ENCODE measurements around the gene CNGA1. TPM values are rescaled to one million over a fixed set of nuclear protein-coding genes. Genes with fewer than 3 reads are reported as not detected.

Gene CNGA1
- total and polyA plus RNA-seq, 4 donors: 3.9 to 41.3 (median 17.1) TPM

DNA sequence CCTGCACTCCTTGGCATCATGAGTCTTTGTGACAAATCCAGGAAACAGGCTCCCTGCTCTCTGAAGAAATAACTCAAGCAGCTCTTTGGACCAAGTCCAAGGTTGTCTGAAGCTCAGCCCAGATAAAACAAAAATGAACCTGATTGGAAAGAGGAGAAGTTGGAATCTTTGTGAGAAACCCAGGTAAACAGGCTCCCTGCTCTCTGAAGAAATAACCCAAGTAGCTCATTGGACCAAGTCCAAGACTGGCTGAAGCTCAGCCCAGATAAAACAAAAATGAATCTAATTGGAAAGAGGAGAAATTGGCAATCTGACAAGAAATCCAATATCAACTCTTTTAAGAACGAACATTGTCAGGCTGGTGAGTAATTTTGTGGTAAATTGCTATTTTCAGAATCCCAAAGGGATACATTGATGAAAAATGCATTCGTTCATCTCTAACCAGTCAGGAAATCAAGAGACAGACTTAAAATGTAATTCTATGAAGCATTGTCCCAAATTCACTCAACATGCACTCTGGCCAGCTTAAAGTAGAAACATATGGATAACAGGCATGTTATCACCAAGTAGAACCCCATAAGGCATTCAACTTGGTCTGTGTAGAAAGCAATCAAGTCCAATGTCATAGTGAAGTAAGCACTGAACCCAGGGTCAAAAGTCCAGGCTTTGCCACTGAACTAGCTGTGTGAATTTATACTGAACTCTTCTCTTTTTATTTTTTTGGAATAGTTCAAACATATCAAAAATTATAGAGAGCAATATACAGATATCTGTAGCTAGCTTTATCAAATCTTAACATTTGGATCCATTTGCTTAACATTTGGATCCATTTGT lies 85.3 kb downstream of the CNGA1 start:
- Histone ChIP-seq H3K27ac (ENCODE audit: low read depth in 1 of 2, low read length in 2 of 2) (no peak overlapping the region), H3K9me3 (ENCODE audit: control insufficient read depth in 4 of 4, low read length in 3 of 4) (no peaks in the 10 kb centered on the region), H3K4me1 (ENCODE audit: control insufficient read depth in 4 of 4, insufficient read depth in 4 of 4, low read length in 3 of 4) (peaks cover 0 to 13% (median 8%) of the 10 kb centered on the region in 4 donors), H3K27me3 (ENCODE audit: control insufficient read depth in 4 of 4, insufficient read depth in 4 of 4, low read length in 3 of 4) (no peaks in the 10 kb centered on the region), H3K4me3 (ENCODE audit: low read depth in 1 of 3, low read length in 3 of 3) (no peak overlapping the region), H3K36me3 (ENCODE audit: control insufficient read depth in 4 of 4, insufficient read depth in 3 of 4, low read depth in 1 of 4, low read length in 3 of 4) (no peaks in the 10 kb centered on the region), H3K9ac (ENCODE audit: low read depth in 1 of 2, low read length in 2 of 2) (no peak overlapping the region)
- 53% methylated on average over 2 of the region's 2 CpGs for WGBS
- no peak for DNase-seq (ENCODE audit: low spot score)
- no peak for TF ChIP-seq FOXA1 (IDR thresholded peaks at IDR 0.05)
- TF ChIP-seq GABPA (IDR thresholded peaks at IDR 0.05 in 1 of 2, conservative IDR thresholded peaks at IDR 0.05 in 1 of 2): no peak
- no peak for TF ChIP-seq RAD21 (IDR thresholded peaks at IDR 0.05)
- TF ChIP-seq, protein P1, sequence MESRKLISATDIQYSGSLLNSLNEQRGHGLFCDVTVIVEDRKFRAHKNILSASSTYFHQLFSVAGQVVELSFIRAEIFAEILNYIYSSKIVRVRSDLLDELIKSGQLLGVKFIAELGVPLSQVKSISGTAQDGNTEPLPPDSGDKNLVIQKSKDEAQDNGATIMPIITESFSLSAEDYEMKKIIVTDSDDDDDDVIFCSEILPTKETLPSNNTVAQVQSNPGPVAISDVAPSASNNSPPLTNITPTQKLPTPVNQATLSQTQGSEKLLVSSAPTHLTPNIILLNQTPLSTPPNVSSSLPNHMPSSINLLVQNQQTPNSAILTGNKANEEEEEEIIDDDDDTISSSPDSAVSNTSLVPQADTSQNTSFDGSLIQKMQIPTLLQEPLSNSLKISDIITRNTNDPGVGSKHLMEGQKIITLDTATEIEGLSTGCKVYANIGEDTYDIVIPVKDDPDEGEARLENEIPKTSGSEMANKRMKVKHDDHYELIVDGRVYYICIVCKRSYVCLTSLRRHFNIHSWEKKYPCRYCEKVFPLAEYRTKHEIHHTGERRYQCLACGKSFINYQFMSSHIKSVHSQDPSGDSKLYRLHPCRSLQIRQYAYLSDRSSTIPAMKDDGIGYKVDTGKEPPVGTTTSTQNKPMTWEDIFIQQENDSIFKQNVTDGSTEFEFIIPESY (IDR thresholded peaks at IDR 0.05): no peak
- peak; percentile 64 for TF ChIP-seq SP1 (IDR thresholded peaks at IDR 0.05)
- peak; percentile 99 for TF ChIP-seq HNF4A (conservative IDR thresholded peaks at IDR 0.05)
- no peak for TF ChIP-seq EGR1 (IDR thresholded peaks at IDR 0.05; ENCODE audit: low read depth in 2 of 2)
- peak in 1 of 2 donors; percentile 41 for TF ChIP-seq JUND (IDR thresholded peaks at IDR 0.05)
- TF ChIP-seq RXRA (IDR thresholded peaks at IDR 0.05): peak; percentile 40 to 68
- TF ChIP-seq ATF3 (IDR thresholded peaks at IDR 0.05): no peak
- TF ChIP-seq, protein P2, sequence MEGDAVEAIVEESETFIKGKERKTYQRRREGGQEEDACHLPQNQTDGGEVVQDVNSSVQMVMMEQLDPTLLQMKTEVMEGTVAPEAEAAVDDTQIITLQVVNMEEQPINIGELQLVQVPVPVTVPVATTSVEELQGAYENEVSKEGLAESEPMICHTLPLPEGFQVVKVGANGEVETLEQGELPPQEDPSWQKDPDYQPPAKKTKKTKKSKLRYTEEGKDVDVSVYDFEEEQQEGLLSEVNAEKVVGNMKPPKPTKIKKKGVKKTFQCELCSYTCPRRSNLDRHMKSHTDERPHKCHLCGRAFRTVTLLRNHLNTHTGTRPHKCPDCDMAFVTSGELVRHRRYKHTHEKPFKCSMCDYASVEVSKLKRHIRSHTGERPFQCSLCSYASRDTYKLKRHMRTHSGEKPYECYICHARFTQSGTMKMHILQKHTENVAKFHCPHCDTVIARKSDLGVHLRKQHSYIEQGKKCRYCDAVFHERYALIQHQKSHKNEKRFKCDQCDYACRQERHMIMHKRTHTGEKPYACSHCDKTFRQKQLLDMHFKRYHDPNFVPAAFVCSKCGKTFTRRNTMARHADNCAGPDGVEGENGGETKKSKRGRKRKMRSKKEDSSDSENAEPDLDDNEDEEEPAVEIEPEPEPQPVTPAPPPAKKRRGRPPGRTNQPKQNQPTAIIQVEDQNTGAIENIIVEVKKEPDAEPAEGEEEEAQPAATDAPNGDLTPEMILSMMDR (IDR thresholded peaks at IDR 0.05; ENCODE audit: low read depth, low read length, missing input control): no peak
- TF ChIP-seq YY1 (IDR thresholded peaks at IDR 0.05): no peak
- TF ChIP-seq MAX (IDR thresholded peaks at IDR 0.05): no peak
- no peak for TF ChIP-seq FOXA2 (IDR thresholded peaks at IDR 0.05)
- TF ChIP-seq NR2F2 (IDR thresholded peaks at IDR 0.05): peak; percentile 20
- TF ChIP-seq REST (IDR thresholded peaks at IDR 0.05): no peak
- TF ChIP-seq HNF4G (IDR thresholded peaks at IDR 0.05): peak; percentile 86
- no peak for TF ChIP-seq TAF1 (conservative IDR thresholded peaks at IDR 0.05)

Data from liver (tissue), 9 donors.